Superior temporal gyrus (tissue), 1 donor: Measurements from ENCODE around the gene SIN3B.

Source experiments
- DNase-seq: peaks from one replicate; pipeline ENCODE4 v3.0.0-alpha.2; 2016; ENCODE audit errors: extremely low spot score

The SIN3B gene

GRCh38 chr19:16911046-16911445 lies 81.8 kb downstream of the SIN3B start:
- DNase-seq = no peak

- DNase-seq = no peak
Observed at GRCh38 chr19:16912780-16913179, 83.6 kb downstream of the SIN3B start.

- no peak for DNase-seq
Observed at GRCh38 chr19:16914421-16914820, 85.2 kb downstream of the SIN3B start.

GRCh38 chr19:16915135-16915534 lies 85.9 kb downstream of the SIN3B start:
- DNase-seq = no peak

GRCh38 chr19:16915734-16916133 lies 86.5 kb downstream of the SIN3B start:
- DNase-seq = no peak

- no peak for DNase-seq
Observed at GRCh38 chr19:16917401-16917800, 88.2 kb downstream of the SIN3B start.

- no peak for DNase-seq
Observed at GRCh38 chr19:16919496-16919895, 90.3 kb downstream of the SIN3B start.

- DNase-seq = no peak
Observed at GRCh38 chr19:16920816-16921529, 91.8 kb downstream of the SIN3B start.

GRCh38 chr19:16921766-16922591 lies 92.8 kb downstream of the SIN3B start:
- no peak for DNase-seq

- DNase-seq = no peak
Observed at GRCh38 chr19:16922592-16922934, 93.4 kb downstream of the SIN3B start.

GRCh38 chr19:16922949-16923348 lies 93.8 kb downstream of the SIN3B start:
- DNase-seq = no peak

- DNase-seq = no peak
Observed at GRCh38 chr19:16927883-16928282, 98.7 kb downstream of the SIN3B start.

- no peak for DNase-seq
Observed at GRCh38 chr19:16928351-16928750, 99.2 kb downstream of the SIN3B start.

GRCh38 chr19:16928916-16929315 lies 99.7 kb downstream of the SIN3B start:
- no peak for DNase-seq
